Ishikawa (cell line): Measurements from ENCODE around the gene CTNND2.

ENCODE experiments used
- CEBPB ChIP-seq: IDR thresholded peaks from 2 replicates; pipeline ENCODE4 v1.6.1; 2012
- CREB1 ChIP-seq: IDR thresholded peaks from 2 replicates; pipeline ENCODE4 v1.6.1; 2012; ENCODE audit warnings: low read depth
- EGR1 ChIP-seq: IDR thresholded peaks from 2 replicates; pipeline ENCODE4 v1.6.1; 2012
- EP300 ChIP-seq: IDR thresholded peaks from 2 replicates; pipeline ENCODE4 v1.6.1; 2012; ENCODE audit warnings: borderline replicate concordance
- FOXM1 ChIP-seq: IDR thresholded peaks from 2 replicates; pipeline ENCODE4 v1.6.1; 2012; ENCODE audit warnings: low read depth, borderline replicate concordance
- MAX ChIP-seq: IDR thresholded peaks from 2 replicates; pipeline ENCODE4 v1.6.1; 2012
- NFIC ChIP-seq: IDR thresholded peaks from 2 replicates; pipeline ENCODE4 v1.6.1; 2012
- RAD21 ChIP-seq: IDR thresholded peaks from 2 replicates; pipeline ENCODE4 v1.6.1; 2012; ENCODE audit warnings: low read depth
- REST ChIP-seq: IDR thresholded peaks from 2 replicates; pipeline ENCODE4 v1.6.1; 2012; ENCODE audit warnings: low read depth, mild to moderate bottlenecking
- TAF1 ChIP-seq: IDR thresholded peaks from 2 replicates; pipeline ENCODE4 v1.6.1; 2012; ENCODE audit warnings: low read depth, mild to moderate bottlenecking
- TCF12 ChIP-seq: IDR thresholded peaks from 2 replicates; pipeline ENCODE4 v1.6.1; 2012; ENCODE audit warnings: low read depth
- TEAD4 ChIP-seq: IDR thresholded peaks from 2 replicates; pipeline ENCODE4 v1.6.1; 2012
- YY1 ChIP-seq: IDR thresholded peaks from 2 replicates; pipeline ENCODE4 v1.6.1; 2012; ENCODE audit warnings: low read depth
- ZBTB7A ChIP-seq: IDR thresholded peaks from 2 replicates; pipeline ENCODE4 v1.6.1; 2012; ENCODE audit warnings: low read depth
- TF ChIP-seq, protein P1 (sequence below): IDR thresholded peaks from 2 replicates; pipeline ENCODE4 v1.6.1; 2012

The CTNND2 gene

GRCh38 chr5:11449966-11450365, 454.3 kb downstream of the CTNND2 start:
- TF ChIP-seq YY1 (no peak), EP300 (no peak), NFIC (no peak), FOXM1 (no peak), RAD21 (no peak), REST (no peak), CREB1 (no peak), MAX (no peak), CEBPB (no peak), TCF12 (no peak)

GRCh38 chr5:11449217-11449616, 455.0 kb downstream of the CTNND2 start:
- TF ChIP-seq TEAD4 (no peak), RAD21 (no peak), TAF1 (no peak), EGR1 (no peak), REST (no peak), CEBPB (no peak), NFIC (no peak), TCF12 (no peak), YY1 (no peak), MAX (no peak), ZBTB7A (no peak)
- TF ChIP-seq, protein P1, sequence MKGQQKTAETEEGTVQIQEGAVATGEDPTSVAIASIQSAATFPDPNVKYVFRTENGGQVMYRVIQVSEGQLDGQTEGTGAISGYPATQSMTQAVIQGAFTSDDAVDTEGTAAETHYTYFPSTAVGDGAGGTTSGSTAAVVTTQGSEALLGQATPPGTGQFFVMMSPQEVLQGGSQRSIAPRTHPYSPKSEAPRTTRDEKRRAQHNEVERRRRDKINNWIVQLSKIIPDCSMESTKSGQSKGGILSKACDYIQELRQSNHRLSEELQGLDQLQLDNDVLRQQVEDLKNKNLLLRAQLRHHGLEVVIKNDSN, result no peak

DNA sequence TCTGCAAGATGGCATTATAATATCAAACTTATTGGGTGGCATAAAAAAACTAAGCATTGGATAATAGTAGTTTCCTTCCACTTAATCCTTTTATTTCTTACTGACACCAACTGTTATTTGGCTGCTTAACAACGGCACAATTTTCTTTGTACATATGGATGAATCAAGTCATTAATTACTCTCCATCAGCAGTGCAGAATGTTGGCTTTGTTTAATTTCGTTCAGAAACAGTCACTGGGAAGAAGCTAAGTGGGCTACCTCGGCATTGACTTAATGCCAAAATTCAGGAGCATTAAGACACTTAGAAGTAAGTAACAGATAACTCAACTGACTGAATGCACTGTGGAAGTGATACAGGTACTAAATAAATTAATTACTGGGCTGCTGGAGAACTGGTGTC, 460.4 kb downstream of the CTNND2 start:
- no peak for TF ChIP-seq TAF1
- TF ChIP-seq TEAD4, result no peak
- no peak for TF ChIP-seq YY1
- no peak for TF ChIP-seq FOXM1
- TF ChIP-seq ZBTB7A, result no peak
- no peak for TF ChIP-seq CEBPB
- no peak for TF ChIP-seq EGR1
- TF ChIP-seq, protein P1, result no peak
- TF ChIP-seq NFIC, result no peak
- TF ChIP-seq TCF12, result no peak
- TF ChIP-seq EP300, result no peak
- no peak for TF ChIP-seq REST
- no peak for TF ChIP-seq MAX
- TF ChIP-seq RAD21, result no peak
- no peak for TF ChIP-seq CREB1

- no peak for TF ChIP-seq FOXM1
These were observed 472.1 kb downstream of the CTNND2 start for GRCh38 chr5:11432116-11432515.

DNA sequence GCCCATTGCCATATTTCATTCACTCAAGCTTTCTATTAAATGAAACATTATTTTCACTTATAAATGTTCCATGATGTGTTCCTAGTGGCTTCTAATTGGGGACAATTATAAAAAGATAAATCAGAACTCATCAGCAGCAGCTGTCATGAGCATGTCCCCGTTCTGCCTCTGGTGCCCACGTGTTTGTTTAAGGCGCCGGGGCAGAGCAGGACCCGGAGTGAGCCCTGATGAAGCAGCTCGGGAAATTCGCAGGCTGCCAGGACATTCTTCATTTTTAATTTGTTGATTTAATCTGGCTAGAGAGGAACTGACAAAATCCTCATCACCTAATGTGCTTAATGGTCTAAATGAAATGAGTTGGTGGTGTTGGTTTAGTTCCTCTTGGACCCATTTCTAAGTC, 475.0 kb downstream of the CTNND2 start:
- TF ChIP-seq, protein P1, result no peak
- TF ChIP-seq MAX (no peak), EGR1 (no peak), YY1 (no peak), NFIC (no peak), CREB1 (no peak), REST (no peak), TEAD4 (no peak), RAD21 (no peak), ZBTB7A (no peak), TCF12 (no peak)
